Erythroblast (primary cell): ENCODE data around the gene DNAJB6.

ENCODE experiments used
- GATA1 ChIP-seq: IDR thresholded peaks from 2 replicates; pipeline ENCODE4 v1.6.1; 2011; ENCODE audit warnings: low read depth, mild to moderate bottlenecking, control low read depth, low read length, moderate library complexity
- POLR2A ChIP-seq: IDR thresholded peaks from 2 replicates; pipeline ENCODE4 v1.6.1; 2011; ENCODE audit warnings: mild to moderate bottlenecking, low read length

DNA sequence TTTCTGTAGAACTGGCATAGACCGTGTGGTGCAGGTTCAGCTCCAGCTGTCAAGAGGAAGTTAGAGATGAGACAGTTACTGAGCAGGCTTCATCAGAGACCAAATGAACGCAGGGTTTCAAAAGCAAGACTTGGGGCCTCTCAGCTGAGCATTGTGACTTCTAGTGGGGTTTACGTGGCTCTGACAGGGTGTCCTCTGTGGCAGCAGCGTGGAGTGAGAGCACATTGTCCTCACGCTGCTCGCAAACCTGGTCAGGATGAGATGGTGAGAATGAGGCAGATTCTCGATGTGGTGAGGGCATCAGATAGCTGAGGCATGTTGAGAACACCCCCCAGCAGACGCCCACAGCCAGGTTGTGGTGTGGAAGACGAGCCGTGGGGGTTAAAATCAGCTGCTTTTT is 126.0 kb downstream of the DNAJB6 start:
- no peak for TF ChIP-seq POLR2A
- TF ChIP-seq GATA1 = no peak
